IPS-20b (cell line): Measurements from ENCODE around the gene TPD52L1.
"Not testable (repeated sequence)": the region's sequence is repeated elsewhere in the genome, so short reads cannot be mapped to it uniquely, and the experiment has no call there.

Source experiments
- H3K27ac ChIP-seq: one replicate; pipeline ENCODE4 v1.5.1; 2013; ENCODE audit warnings: low read length
- H3K27me3 ChIP-seq: 2 replicates; pipeline ENCODE4 v1.6.1; 2013; ENCODE audit warnings: mild to moderate bottlenecking, low read length, inconsistent platforms; ENCODE audit not compliant: insufficient read depth
- H3K36me3 ChIP-seq: 2 replicates; pipeline ENCODE4 v1.6.1; 2013; ENCODE audit warnings: low read depth, mild to moderate bottlenecking, inconsistent platforms, low read length, moderate library complexity; ENCODE audit not compliant: insufficient read depth
- H3K4me1 ChIP-seq: 2 replicates; pipeline ENCODE4 v1.6.1; 2013; ENCODE audit warnings: mild to moderate bottlenecking, control low read depth, inconsistent platforms, low read length, moderate library complexity; ENCODE audit not compliant: insufficient read depth
- H3K4me3 ChIP-seq: 2 replicates; pipeline ENCODE4 v1.5.1; 2013; ENCODE audit warnings: mild to moderate bottlenecking, low read length, inconsistent platforms
- H3K9ac ChIP-seq: 2 replicates; pipeline ENCODE4 v1.6.1; 2013; ENCODE audit warnings: low read depth, mild to moderate bottlenecking, inconsistent platforms, low read length, moderate library complexity
- H3K9me3 ChIP-seq: 2 replicates; pipeline ENCODE4 v1.6.1; 2013; ENCODE audit warnings: mild to moderate bottlenecking, low read depth, low read length, inconsistent platforms; ENCODE audit not compliant: insufficient read depth

TPD52L1 gene

GRCh38 chr6:125268765-125269164 lies 115.2 kb downstream of the TPD52L1 start:
- H3K4me1 ChIP-seq = no peaks in the 10 kb centered on the region
- H3K36me3 ChIP-seq = peaks cover 16% of the 10 kb centered on the region; the same call in 1 of the 2 replicates
- no peaks in the 10 kb centered on the region for H3K27me3 ChIP-seq
- no peak overlapping the region for H3K4me3 ChIP-seq
- no peaks in the 10 kb centered on the region for H3K9me3 ChIP-seq
- no peak overlapping the region for H3K9ac ChIP-seq
- H3K27ac ChIP-seq = no peak overlapping the region

DNA sequence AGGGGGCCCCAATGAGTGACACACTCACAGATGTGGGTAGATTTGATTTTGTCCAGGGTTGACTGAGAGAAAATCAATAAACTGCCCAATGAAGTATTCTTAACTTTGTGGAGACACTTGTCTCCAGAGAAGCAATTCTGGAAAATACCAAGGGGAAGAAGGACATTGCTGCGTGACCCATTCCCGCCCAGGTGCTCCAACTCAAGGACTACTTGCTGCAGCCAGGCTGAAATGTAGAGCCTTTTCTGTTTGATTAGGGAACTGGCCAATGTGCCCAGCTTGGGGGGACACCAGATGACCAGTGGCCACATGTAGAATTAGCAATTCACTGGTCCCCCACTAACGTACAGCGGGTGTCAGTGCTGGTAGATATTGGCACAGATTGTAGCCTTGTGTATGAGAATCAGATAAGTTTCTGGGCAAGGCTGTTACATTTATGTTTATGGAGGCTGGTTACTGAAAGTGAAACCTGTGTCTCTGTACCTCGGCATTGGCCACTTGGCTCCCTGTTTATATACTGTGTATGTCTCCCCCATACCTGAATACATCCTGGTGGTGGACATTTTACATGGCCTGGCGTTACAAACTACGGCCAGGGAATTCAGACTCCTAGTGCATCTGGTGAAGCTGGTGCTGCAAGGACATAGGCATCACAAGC lies 115.9 kb downstream of the TPD52L1 start:
- no peak overlapping the region for H3K9ac ChIP-seq
- H3K27me3 ChIP-seq = no peaks in the 10 kb centered on the region
- no peak overlapping the region for H3K4me3 ChIP-seq
- H3K36me3 ChIP-seq = peaks cover 18% of the 10 kb centered on the region; the same call in 1 of the 2 replicates
- no peaks in the 10 kb centered on the region for H3K4me1 ChIP-seq
- no peaks in the 10 kb centered on the region for H3K9me3 ChIP-seq
- no peak overlapping the region for H3K27ac ChIP-seq

- H3K9ac ChIP-seq = no peak overlapping the region
- no peak overlapping the region for H3K27ac ChIP-seq
- no peaks in the 10 kb centered on the region for H3K4me1 ChIP-seq
- no peaks in the 10 kb centered on the region for H3K27me3 ChIP-seq
- peaks cover 26% of the 10 kb centered on the region for H3K36me3 ChIP-seq
- H3K4me3 ChIP-seq = no peak overlapping the region
- H3K9me3 ChIP-seq = no peaks in the 10 kb centered on the region
These were observed 116.8 kb downstream of the TPD52L1 start for GRCh38 chr6:125270380-125270779.

- H3K9me3 ChIP-seq = no peaks in the 10 kb centered on the region
- H3K27ac ChIP-seq = no peak overlapping the region
- no peaks in the 10 kb centered on the region for H3K27me3 ChIP-seq
- no peak overlapping the region for H3K9ac ChIP-seq
- no peak overlapping the region for H3K4me3 ChIP-seq
- H3K4me1 ChIP-seq = no peaks in the 10 kb centered on the region
- H3K36me3 ChIP-seq = peaks cover 37% of the 10 kb centered on the region
These were observed 118.0 kb downstream of the TPD52L1 start for GRCh38 chr6:125271486-125272159.

DNA sequence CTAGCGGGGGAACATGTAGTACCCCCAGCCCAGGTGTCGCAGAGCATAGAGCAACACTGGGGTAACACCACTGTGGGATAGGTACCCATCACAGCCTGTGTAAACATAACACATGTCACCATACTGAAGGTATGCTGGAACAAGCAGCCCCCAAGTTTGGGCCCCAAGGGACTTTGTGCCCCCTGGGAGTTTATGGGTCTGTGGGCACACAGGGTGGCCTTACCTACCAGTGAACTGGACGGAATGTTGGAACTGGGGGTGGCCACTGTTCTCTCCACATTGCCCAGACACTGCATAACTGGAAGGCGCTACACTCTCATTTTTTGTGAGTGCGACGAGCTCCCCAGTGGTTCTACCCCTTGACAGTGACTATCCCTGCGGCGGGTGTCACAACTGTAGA lies 119.7 kb downstream of the TPD52L1 start:
- no peak overlapping the region for H3K27ac ChIP-seq
- no peaks in the 10 kb centered on the region for H3K4me1 ChIP-seq
- peaks cover 46% of the 10 kb centered on the region for H3K36me3 ChIP-seq
- H3K9ac ChIP-seq = no peak overlapping the region
- H3K27me3 ChIP-seq = no peaks in the 10 kb centered on the region
- no peaks in the 10 kb centered on the region for H3K9me3 ChIP-seq
- H3K4me3 ChIP-seq = no peak overlapping the region

GRCh38 chr6:125273965-125274364 lies 120.4 kb downstream of the TPD52L1 start:
- Histone ChIP-seq H3K4me1 (no peaks in the 10 kb centered on the region; the same call in 1 of the 2 replicates), H3K36me3 (peaks cover 51% of the 10 kb centered on the region), H3K27me3 (no peaks in the 10 kb centered on the region), H3K4me3 (no peak overlapping the region), H3K27ac (no peak overlapping the region), H3K9me3 (no peaks in the 10 kb centered on the region), H3K9ac (no peak overlapping the region)

GRCh38 chr6:125274935-125275334 lies 121.4 kb downstream of the TPD52L1 start:
- H3K4me3 ChIP-seq = no peak overlapping the region
- peaks cover 1% of the 10 kb centered on the region for H3K4me1 ChIP-seq
- H3K27ac ChIP-seq = no peak overlapping the region
- no peak overlapping the region for H3K9ac ChIP-seq
- no peaks in the 10 kb centered on the region for H3K9me3 ChIP-seq
- H3K36me3 ChIP-seq = peaks cover 53% of the 10 kb centered on the region
- H3K27me3 ChIP-seq = no peaks in the 10 kb centered on the region

- H3K4me3 ChIP-seq = no peak overlapping the region
- no peaks in the 10 kb centered on the region for H3K9me3 ChIP-seq
- H3K27me3 ChIP-seq = no peaks in the 10 kb centered on the region
- no peak overlapping the region for H3K27ac ChIP-seq
- peaks cover 53% of the 10 kb centered on the region for H3K36me3 ChIP-seq
- H3K9ac ChIP-seq = no peak overlapping the region
- peaks cover 4% of the 10 kb centered on the region for H3K4me1 ChIP-seq
These were observed 122.2 kb downstream of the TPD52L1 start for GRCh38 chr6:125275779-125276178.

GRCh38 chr6:125277838-125278237 lies 124.3 kb downstream of the TPD52L1 start:
- Histone ChIP-seq H3K27ac (no peak overlapping the region), H3K4me1 (peaks cover 4% of the 10 kb centered on the region), H3K4me3 (no peak overlapping the region), H3K27me3 (no peaks in the 10 kb centered on the region), H3K36me3 (peaks cover 44% of the 10 kb centered on the region), H3K9ac (no peak overlapping the region), H3K9me3 (no peaks in the 10 kb centered on the region)

GRCh38 chr6:125279961-125280360 lies 126.4 kb downstream of the TPD52L1 start:
- Histone ChIP-seq H3K27me3 (no peaks in the 10 kb centered on the region), H3K4me3 (no peak overlapping the region), H3K36me3 (peaks cover 31% of the 10 kb centered on the region), H3K9me3 (no peaks in the 10 kb centered on the region), H3K4me1 (peaks cover 4% of the 10 kb centered on the region), H3K9ac (no peak overlapping the region), H3K27ac (no peak overlapping the region)

DNA sequence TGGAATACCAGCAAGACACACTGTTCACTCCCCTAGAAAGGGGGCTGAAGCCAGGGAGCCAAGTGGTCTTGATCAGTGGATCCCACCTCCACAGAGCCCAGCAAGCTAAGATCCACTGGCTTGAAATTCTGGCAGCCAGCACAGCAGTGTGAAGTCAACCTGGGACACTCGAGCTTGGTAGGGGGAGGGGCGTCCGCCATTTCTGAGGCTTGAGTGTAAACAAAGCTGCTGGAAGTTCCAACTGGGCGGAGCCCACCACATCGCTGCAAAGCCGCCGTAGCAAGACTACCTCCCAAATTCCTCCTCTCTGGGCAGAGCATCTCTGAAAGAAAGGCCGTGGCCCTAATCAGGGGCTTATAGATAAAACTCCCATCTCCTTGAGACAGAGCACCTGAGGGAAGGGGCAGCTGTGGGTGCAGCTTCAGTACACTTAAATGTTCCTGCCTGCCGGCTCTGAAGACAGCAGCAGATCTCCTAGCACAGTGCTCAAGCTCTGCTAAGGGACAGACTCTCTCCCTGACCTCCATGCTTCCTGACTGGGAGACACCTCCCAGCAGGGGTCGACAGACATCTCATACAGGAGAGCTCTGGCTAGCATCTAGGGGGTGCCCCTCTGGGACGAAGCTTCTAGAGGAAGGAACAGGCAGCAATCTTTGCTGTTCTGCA lies 126.9 kb downstream of the TPD52L1 start:
- not testable (repeated sequence) for H3K4me3 ChIP-seq, H3K4me1 ChIP-seq, H3K27ac ChIP-seq, H3K9me3 ChIP-seq, H3K9ac ChIP-seq, H3K27me3 ChIP-seq
- peaks cover 26% of the 10 kb centered on the region for H3K36me3 ChIP-seq

DNA sequence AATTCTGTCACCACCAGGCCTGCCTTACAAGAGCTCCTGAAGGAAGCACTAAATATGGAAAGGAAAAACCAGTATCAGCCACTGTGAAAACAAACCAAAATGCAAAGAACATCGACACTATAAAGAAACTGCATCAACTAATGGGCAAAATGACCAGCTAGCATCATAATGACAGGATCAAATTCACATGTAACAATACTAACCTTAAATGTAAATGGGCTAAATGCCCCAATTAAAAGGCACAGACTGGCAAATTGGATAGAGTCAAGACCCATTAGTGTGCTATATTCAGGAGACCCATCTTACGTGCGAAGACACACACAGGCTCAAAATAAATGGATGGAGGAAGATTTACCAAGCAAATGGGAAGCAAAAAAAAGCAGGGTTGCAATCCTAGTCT lies 128.9 kb downstream of the TPD52L1 start:
- H3K27ac ChIP-seq, H3K4me1 ChIP-seq, H3K9me3 ChIP-seq, H3K4me3 ChIP-seq, H3K9ac ChIP-seq, H3K27me3 ChIP-seq: not testable (repeated sequence)
- peaks cover 32% of the 10 kb centered on the region for H3K36me3 ChIP-seq
